ENCODE results near the gene DPH7.
"Not testable (repeated sequence)": the region's sequence is repeated elsewhere in the genome, so short reads cannot be mapped to it uniquely, and the experiment has no call there.

The DPH7 gene

DNA sequence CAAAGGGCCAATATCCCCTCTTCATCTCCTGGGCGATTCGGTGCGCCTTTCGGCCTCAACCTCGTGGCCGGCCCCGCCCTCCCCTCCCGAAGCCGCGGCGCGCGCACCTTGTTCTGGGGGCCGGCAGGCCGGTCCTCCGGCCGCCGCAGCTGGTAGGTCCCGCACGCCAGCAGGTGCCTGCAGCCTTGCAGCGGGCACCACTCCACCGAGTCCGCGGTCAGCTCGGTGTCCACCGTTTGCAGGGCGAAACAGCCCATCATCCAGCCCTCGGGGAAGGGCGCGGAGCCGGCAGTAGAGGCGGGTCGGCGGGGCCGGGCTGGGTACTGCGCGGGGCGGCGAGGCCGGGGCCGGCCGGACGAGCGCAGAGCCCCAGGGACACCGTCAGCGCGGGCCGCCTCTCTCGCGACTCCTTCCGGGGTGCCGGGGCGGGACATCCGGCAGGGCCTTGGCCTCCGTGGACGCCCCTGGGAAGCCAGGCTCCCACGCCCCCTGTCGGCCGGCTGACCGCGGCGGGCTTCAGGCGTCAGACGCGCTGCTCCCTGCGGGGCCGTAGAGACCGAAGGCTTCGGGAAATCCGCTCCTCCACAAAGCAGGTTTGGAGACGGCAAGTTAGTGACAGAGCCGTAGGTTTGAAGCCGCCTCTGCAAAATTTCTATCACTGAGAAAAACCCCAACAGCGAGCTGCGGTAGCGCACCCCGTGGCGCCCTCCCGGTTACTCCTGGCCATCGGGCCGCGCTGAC is at the start of gene DPH7:
Gene DPH7, minus strand, starts transcription at position 408 of the 741 bp plus-strand sequence. Its CDS starts 148 bp downstream, at position 260.
- peak within 1 kb of the TSS; percentile 79 for H3K4me3 ChIP-seq (ENCODE audit: low read depth, low read length)

DNA sequence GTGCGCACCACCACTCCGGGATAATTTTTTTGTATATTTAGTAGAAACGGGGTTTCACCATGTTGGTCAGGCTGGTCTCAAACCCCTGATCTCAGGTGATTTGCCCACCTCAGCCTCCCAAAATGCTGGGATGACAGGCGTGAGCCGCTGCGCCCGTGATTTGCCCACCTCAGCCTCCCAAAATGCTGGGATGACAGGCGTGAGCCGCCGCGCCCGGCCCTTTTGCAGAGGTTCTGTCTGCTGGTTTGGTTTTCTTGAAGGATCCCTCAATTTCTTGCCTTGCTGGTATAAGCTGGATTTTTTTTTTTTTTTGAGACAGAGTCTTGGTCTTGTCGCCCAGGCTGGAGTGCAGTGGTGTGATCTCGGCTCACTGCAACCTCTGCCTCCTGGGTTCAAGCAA is 48.7 kb upstream of the DPH7 start:
- H3K4me3 ChIP-seq (ENCODE audit: low read depth, low read length) = not testable (repeated sequence)

DNA sequence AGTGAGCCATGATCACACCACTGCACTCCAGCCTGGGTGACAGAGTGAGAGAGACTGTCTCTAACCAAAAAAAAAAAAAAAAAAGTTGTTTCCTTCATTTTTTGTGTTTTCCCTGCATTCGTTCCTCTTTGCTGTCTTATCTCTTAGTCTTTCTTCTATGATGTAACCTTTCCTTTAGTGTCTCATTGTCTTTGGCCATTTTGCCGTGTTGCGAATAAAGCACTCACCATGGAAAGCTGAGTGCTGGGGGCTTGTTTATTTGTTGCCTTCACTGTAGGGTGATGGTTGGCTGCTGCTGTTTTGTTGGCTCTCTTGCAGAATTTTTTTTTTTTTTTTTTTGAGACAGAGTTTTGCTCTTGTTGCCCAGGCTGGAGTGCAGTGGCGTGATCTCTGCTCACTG is 47.7 kb upstream of the DPH7 start:
- H3K4me3 ChIP-seq (ENCODE audit: low read depth, low read length) = no peak overlapping the region

DNA sequence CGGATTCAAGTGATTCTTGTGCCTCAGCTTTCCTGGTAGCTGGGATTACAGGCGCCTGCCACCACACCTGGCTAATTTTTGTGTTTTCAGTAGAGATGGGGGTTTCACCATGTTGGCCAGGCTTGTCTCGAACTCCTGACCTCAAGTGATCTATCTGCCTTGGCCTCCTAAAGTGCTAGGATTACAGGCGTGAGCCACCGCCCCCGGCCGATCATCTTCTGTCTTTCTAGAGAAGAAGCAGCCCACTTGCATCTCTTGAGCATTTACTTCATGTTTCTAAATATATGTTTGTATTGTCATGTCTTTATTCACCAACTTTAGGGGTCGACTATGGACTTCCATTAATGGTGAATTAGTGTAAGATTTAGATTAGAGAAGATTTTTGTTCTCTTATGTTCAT is 43.5 kb upstream of the DPH7 start:
- H3K4me3 ChIP-seq (ENCODE audit: low read depth, low read length) = not testable (repeated sequence)

DNA sequence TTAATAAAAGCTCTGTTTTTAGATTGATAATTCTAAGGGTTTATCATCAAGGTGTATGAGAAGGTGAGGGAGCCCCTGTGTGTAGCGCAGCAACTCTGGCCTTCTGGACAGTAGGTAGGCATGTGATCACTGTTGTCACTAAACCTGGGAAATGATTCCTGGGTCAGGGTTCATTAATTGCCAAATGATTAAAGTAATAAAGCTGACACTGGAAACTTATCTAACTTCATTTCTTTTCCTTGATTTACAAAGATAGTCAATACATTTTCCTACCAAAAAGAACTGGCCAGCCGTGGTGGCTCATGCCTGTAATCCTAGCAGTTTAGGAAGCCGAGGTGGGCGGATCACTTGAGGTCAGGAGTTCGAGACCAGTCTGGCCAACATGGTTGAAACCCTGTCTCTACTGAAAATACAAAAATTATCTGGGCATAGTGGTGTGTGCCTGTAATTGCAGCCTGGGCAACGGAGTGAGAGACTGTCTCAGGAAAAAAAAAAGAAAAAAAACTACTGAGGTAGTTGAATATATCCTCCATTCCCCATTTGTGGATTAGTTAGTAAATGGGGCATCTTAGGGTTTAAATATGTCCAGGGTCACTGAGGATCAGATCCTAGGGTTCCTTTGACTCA is 42.5 kb upstream of the DPH7 start:
- H3K4me3 ChIP-seq (ENCODE audit: low read depth, low read length) = no peak overlapping the region

DNA sequence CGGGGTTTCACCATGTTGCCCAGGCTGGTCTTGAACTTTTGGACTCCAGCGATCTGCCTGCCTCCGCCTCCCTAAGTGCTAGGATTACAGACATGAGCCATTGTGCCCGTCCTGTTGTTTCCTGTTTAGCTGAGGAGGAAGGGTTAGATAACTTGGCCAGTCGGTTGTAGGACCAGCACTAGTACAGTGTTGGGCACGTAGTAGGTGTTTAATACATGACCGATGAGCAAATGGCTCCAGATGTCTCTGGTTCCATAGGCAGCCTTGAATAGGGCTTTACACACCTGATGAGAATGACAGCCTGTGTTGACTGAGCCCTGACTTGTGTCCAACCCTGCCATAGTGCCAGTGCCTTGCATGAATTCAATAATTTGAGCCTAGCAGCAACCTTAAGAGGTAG is 41.9 kb upstream of the DPH7 start:
- H3K4me3 ChIP-seq (ENCODE audit: low read depth, low read length) = no peak overlapping the region

DNA sequence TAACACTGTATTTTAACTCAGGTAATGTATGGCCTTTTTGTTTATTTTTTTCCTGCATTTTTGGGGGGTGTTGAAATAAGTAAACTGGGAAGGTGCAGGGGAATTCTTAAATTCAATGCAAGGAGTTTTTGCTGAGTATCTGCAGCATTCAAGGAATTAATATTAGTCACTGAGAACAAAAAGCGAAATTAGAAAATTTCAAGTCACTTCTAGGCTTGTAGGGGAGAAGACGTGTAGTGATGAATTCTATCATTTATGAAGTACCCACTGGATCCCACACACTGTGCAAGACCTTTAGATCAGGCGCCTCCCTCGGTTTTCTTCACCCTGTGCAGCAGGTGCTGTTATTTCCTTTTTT is 41.3 kb upstream of the DPH7 start:
- peak overlapping the region; percentile 87 for H3K4me3 ChIP-seq (ENCODE audit: low read depth, low read length)

DNA sequence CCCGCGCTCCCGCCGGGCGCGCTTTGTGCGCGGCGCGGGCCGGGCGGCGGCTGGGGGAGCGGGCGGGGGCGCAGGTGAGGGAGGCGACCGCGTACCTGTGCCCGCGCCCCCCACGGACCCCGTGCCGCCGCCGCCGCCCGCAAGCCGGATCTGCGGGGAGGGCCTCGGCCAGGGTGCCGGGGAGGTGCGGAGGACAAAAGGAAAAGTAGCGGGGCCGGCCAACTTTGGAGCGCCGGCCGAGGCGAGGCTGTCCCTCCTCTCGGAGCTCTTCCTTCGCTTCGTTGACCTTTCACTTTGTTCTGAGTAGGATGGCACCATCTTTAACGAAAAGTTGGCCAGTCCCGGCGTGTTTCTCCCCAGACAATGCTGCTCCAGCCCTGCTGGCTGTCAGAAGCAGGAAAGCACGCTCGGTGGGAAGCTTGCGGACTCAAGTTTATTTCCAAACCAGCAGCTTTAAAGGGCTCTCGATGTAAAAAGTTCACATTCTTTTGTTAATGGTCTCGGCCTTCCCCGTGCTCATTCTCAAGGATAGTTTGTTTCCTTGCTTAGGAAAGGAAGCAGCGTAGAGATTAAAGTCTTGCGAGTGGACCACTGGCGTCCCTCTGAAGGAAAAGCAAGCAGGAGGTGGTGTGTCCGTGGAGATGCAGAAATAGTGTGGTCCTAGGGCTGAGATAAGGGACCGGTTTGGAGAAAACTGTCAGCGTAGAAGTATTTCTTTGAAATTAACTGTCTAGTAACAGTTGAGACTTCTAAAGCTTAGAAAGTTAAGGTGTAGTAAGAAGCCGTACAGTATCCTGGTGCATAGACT is 40.7 kb upstream of the DPH7 start:
- H3K4me3 ChIP-seq (ENCODE audit: low read depth, low read length) = peak overlapping the region; percentile 87

DNA sequence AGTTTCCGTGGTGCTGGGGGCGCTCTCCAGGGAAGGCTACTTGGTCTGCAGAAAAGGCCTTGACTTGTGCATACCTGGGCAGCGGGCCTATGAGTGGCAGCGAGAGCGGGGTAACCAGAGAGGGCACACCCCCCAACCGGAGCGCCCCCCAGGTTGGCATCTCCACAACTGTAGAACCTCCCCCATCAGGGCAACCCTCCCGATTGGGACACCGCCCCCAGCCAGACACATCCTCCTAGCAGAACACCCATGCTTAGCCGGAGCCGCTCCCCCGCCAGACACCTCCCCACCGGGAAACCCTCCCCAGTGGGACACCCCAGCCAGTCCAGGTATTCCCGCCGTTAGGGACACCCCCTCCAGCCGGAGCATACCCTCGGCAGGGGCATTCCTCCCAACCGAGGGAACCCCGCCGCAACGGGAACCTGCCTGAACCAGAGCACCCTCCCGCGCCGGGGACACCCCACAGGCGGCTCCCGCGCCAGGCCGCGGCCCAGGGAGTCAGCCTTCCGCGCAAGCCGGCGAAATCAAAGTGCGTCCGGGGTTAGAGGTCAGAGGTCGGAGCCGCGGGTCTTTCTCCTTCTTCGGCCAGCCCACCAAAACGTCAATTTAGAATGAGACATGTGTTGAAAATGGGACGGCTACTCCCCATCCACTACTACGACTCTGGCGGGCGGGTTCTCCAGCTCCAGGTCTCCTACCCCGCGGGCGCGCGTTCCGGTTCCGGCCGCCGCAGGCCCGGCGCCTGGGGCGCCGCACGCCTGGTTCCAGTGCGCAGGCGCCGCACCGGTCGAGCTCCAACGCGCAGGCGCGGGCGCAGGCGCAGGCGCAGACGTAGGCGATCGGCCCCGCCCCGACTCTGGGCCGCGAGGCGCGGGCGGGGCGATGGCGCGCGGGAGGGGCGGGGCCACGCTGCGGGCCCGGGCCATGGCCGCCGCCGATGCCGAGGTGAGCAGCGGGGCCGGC is 39.7 kb upstream of the DPH7 start, which contains the start of gene EHMT1:
Gene EHMT1, plus strand, starts transcription at position 901 of the 963 bp plus-strand sequence. Its CDS starts 24 bp downstream, at position 925.
- H3K4me3 ChIP-seq (ENCODE audit: low read depth, low read length) = peak within 1 kb of the TSS; percentile 91

DNA sequence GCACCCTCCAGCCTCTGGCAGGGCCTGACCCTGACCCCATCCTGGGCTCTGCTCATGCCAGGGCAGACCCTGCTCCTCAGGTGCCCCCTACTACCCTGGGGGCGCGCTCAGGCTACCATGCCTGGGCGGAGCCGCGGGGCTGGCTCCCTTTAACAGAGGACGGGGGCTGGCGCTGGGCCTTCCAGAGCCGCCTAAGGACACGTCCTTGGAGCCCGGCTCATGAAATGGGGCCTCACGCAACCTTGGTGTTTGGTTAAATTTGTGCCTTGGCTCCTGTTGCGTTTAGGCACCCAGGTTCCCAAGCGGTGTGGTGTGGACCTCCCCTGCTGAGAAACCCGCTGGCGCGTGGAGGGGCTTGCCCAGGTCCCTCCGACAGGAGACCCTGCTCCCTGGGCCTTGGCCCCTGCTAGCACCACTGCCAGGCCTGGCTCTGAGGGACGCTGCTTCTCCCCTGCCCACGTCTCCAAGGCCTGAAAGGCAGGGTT is 36.7 kb upstream of the DPH7 start:
- no peak overlapping the region for H3K4me3 ChIP-seq (ENCODE audit: low read depth, low read length)

DNA sequence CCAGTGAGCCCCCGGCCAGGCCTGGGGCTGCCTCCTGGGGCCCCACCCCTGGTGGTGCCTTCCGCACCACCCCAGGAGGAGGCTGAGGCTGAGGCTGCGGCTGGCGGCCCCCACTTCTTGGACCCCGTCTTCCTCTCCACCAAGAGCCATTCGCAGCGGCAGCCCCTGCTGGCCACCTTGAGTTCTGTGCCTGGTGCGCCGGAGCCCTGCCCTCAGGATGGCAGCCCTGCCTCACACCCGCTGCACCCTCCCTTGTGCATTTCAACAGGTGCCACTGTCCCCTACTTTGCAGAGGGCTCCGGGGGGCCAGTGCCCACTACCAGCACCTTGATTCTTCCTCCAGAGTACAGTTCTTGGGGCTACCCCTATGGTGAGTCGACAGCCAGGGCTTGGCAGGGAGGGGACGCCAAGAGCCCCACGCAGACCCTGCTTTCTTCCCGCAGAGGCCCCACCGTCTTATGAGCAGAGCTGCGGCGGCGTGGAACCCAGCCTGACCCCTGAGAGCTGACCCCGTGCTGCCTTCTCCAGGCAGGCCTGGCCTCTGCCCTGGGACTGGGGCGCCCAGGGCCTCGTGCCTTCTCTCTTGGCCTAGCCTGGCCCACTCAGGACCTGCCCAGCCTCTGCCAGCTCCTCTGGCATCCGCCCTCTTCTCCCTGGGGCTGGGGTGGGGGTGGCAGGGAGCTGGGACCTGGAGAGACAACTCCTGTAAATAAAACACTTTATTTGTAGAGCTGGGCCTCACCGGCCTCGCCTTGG is 36.1 kb upstream of the DPH7 start:
- no peak overlapping the region for H3K4me3 ChIP-seq (ENCODE audit: low read depth, low read length)

DNA sequence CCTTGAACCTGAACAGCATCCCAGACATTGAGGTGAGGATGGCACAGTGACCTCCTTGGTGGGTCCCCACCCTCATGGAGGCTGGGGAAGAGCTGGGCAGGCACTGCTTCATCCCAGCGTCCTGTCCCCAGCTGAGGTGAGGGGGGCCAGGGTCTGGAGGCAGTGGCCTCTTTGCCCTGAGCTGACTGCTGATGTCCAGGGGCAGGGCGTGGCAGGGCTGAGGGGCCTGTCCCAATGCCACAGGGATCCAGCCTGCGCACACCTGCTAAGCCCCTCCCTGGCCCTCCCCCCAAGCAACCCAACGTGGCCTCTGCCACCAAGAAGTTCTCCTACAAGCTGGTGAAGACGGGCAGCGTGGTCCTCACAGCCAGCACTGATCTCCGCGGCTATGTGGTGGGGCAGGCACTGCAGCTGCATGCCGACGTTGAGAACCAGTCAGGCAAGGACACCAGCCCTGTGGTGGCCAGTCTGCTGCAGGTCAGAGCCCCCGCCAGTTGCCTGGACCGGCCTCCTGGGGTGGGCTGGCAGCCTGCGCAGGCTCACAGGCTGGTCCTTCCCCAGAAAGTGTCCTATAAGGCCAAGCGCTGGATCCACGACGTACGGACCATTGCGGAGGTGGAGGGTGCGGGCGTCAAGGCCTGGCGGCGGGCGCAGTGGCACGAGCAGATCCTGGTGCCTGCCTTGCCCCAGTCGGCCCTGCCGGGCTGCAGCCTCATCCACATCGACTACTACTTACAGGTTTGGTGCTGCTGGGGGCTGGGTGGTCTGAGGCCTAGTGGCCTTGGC is 35.2 kb upstream of the DPH7 start:
- no peak overlapping the region for H3K4me3 ChIP-seq (ENCODE audit: low read depth, low read length)

DNA sequence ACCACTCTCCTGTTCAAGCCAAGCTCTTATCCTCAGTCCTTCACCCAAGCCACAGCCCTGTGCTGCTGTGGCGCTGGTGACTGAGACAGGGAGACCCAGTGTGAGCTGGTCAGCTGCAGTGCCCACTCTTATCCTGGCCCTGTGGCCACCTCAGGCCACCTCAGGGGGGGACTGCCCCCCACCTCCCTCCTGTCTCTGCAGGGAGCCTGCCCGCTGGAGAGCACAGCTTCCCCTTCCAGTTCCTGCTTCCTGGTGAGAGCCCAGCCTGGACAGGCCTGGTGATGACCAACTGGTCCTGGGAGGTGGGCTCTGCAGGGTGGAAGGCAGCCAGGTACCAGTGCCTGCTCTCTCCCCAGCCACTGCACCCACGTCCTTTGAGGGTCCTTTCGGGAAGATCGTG is 34.5 kb upstream of the DPH7 start:
- no peak overlapping the region for H3K4me3 ChIP-seq (ENCODE audit: low read depth, low read length)

DNA sequence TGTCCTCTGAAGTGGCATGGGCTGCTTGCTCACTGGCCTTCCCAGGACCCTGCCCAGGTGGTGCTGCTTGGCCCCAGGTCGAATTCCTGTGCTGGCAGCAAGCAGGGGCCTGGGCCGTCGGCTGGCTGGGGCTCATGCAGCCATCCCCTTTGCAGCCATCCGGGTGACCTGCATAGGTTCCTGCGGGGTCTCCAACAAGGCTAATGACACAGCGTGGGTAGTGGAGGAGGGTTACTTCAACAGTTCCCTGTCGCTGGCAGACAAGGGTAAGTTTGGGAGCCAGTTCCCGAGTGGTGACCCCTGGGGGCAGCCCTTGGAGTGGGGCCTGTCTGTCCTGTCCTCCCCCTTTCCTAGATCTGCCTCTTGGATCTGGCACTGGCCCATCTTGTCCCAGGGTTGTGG is 34.0 kb upstream of the DPH7 start:
- no peak overlapping the region for H3K4me3 ChIP-seq (ENCODE audit: low read depth, low read length)

DNA sequence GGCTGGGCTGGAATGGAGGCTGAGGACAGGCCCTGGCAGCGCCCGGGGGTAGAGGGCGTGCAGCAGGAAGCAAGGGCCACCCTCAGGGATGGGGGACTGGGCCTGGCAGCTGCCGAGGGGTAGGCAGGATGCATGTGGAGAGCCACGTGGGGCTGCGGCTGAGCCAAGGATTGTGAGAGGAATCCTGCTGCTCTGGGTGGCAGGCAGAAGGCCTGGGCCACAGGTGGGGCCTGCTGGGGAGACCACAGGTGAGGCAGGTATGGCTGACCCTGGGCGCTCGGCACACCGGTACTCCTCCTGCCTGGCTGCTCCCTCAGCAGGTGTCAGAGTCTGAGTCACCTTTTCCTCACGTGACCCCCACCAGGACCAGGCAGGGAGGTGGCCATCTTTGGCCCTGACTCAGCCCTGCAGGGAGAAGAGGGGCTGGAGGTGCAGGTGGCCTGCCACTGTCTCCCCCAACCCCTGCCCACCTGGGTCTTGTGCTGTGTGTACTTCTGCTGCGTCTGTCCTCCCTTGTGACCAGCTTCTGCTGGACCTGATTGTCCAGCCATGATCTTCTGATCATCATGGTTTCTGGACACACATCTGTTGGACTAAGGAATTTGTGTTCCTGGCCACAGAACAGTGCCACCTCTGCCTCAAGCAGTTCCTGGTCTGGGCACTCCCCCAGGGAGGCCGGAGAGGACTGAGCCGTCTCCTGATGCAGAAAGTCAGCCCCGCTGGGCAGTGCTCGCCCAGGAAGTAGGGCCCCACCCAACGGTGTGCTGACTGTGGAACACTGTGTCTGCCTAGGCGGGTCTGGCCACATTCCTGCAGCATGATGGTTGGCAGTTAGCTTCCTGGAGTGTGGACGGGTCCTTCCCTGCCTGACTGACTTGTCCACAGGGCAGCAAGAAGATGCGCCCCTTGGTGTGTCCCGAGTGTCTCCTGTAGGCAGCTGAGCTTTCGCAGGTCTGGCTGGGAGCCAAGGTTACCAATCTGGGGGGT is 33.2 kb upstream of the DPH7 start:
- H3K4me3 ChIP-seq (ENCODE audit: low read depth, low read length) = no peak overlapping the region

DNA sequence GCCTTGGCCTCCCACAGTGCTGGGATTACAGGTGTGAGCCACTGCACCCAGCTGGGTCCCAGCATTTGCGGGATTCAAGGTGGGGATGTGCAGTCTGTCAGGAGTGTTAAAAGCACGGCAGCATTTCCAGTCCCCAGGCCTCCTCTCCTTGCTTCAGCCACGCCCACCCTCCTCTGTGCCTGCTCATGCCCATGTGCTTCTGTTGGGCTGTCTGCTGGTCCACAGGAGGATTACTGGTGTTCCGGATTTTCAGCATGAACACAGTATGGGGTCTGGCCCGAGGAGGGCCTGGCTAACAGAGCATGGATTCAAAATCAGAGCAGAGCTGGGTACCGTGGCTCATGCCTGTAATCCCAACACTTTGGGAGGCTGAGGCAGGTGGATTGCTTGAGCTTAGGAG is 32.2 kb upstream of the DPH7 start:
- H3K4me3 ChIP-seq (ENCODE audit: low read depth, low read length) = no peak overlapping the region

DNA sequence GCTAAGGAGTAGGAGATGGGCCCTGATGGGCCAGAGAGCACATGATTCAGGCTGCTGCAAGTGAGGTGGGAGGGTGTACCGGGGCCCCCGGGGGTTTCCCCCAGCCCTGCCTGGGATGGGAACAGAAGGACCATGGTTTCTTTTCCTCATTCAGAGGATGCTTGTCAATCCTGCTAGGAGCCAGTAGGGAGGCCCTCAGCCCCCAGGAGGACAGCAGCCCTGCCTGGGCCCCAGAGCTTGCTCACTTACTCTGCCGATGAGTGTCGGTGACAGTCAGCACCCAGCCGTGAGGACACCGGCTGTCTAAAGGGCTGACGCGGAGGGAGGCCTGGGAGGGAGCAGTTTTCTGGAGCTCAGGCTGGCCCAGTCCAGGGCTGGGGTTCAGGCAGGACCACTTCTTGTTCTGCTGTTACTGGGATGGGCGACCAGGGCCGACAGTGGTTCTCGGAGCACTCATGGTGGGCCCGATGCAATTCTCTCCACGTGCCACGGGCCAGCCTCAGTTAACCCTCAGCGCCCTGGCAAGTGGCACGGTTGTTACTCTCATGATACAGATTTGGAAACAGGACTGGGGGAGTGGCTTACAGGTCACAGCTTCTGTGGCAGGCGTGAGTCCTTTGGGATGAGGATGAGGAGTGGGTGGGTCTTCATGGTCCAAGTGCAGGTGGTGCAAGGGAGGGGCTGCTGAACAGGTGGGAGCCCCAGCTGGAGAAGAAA is 28.6 kb upstream of the DPH7 start:
- H3K4me3 ChIP-seq (ENCODE audit: low read depth, low read length) = no peak overlapping the region
